ENCODE results near the gene TRA2B. TPM values are rescaled to one million over a fixed set of nuclear protein-coding genes. Genes with fewer than 3 reads are reported as not detected.
A peak's percentile ranks its signal among the peaks of the same experiment; 100 is the strongest.

Gene TRA2B
- total RNA-seq, 4 donors from 2014 or later: 134 to 216 (median 201) TPM

- Histone ChIP-seq H3K27ac (peak overlapping the region in 2 of 4 donors; percentile 40 to 58), H3K27me3 (no peaks in the 10 kb centered on the region), H3K4me3 (no peak overlapping the region), H3K9me3 (no peaks in the 10 kb centered on the region), H3K4me1 (peaks cover 8 to 100% (median 78%) of the 10 kb centered on the region in 4 donors), H3K36me3 (peaks cover 2 to 16% (median 6%) of the 10 kb centered on the region in 3 donors)
- WGBS, 2 donors: 7 to 10% methylated on average over 3 of the region's 3 CpGs
- TF ChIP-seq CTCF (IDR thresholded peaks at IDR 0.05) (no peak), EP300 (IDR thresholded peaks at IDR 0.05) (no peak), POLR2A (IDR thresholded peaks at IDR 0.05) (no peak)
- DNase-seq (ENCODE audit: low spot score in 2 of 2): no peak
These were observed 8.3 kb downstream of the TRA2B start for GRCh38 chr3:185929192-185930151.

- 3 to 7% methylated on average over 1 of the region's 1 CpG for whole genome bisulfite sequencing, 2 donors
- Histone ChIP-seq H3K27me3 (no peaks in the 10 kb centered on the region), H3K27ac (peak overlapping the region in 1 of 4 donors; percentile 58), H3K9me3 (no peaks in the 10 kb centered on the region), H3K36me3 (peaks cover 2 to 26% (median 10%) of the 10 kb centered on the region in 3 donors), H3K4me3 (no peak overlapping the region), H3K4me1 (peaks cover 8 to 98% (median 69%) of the 10 kb centered on the region in 4 donors)
- no peak for TF ChIP-seq POLR2A (IDR thresholded peaks at IDR 0.05)
- TF ChIP-seq CTCF (IDR thresholded peaks at IDR 0.05): no peak
- TF ChIP-seq EP300 (IDR thresholded peaks at IDR 0.05): no peak
- no peak for DNase-seq (ENCODE audit: low spot score in 2 of 2)
These were observed 9.3 kb downstream of the TRA2B start for GRCh38 chr3:185928496-185928895.

- peak overlapping the region in 1 of 4 donors; percentile 5 for H3K4me3 ChIP-seq
- H3K27me3 ChIP-seq: no peaks in the 10 kb centered on the region
- no peaks in the 10 kb centered on the region for H3K9me3 ChIP-seq
- H3K4me1 ChIP-seq: peaks cover 8 to 97% (median 60%) of the 10 kb centered on the region in 4 donors
- no peak for DNase-seq (ENCODE audit: low spot score in 2 of 2)
- peaks cover 2 to 34% (median 14%) of the 10 kb centered on the region in 3 donors for H3K36me3 ChIP-seq
- TF ChIP-seq CTCF (IDR thresholded peaks at IDR 0.05) (no peak), EP300 (IDR thresholded peaks at IDR 0.05) (no peak), POLR2A (IDR thresholded peaks at IDR 0.05) (no peak)
- WGBS, 2 donors: 21 to 25% methylated on average over 1 of the region's 1 CpG
- H3K27ac ChIP-seq: peak overlapping the region in 2 of 4 donors; percentile 28 to 58
These were observed 10.2 kb downstream of the TRA2B start for GRCh38 chr3:185927501-185928200.

- DNase-seq (ENCODE audit: low spot score in 2 of 2): no peak
- peaks cover 8 to 95% (median 51%) of the 10 kb centered on the region in 4 donors for H3K4me1 ChIP-seq
- no peaks in the 10 kb centered on the region for H3K9me3 ChIP-seq
- 44 to 54% methylated on average over 9 of the region's 9 CpGs for WGBS, 2 donors
- H3K27ac ChIP-seq: no peak overlapping the region
- TF ChIP-seq CTCF (IDR thresholded peaks at IDR 0.05) (no peak), POLR2A (IDR thresholded peaks at IDR 0.05) (no peak)
- no peak overlapping the region for H3K4me3 ChIP-seq
- peaks cover 2 to 46% (median 23%) of the 10 kb centered on the region in 3 donors for H3K36me3 ChIP-seq
- no peaks in the 10 kb centered on the region for H3K27me3 ChIP-seq
These were observed 11.4 kb downstream of the TRA2B start for GRCh38 chr3:185926445-185926844.
